Measurements from ENCODE around the gene CD300A.

Gene CD300A

DNA sequence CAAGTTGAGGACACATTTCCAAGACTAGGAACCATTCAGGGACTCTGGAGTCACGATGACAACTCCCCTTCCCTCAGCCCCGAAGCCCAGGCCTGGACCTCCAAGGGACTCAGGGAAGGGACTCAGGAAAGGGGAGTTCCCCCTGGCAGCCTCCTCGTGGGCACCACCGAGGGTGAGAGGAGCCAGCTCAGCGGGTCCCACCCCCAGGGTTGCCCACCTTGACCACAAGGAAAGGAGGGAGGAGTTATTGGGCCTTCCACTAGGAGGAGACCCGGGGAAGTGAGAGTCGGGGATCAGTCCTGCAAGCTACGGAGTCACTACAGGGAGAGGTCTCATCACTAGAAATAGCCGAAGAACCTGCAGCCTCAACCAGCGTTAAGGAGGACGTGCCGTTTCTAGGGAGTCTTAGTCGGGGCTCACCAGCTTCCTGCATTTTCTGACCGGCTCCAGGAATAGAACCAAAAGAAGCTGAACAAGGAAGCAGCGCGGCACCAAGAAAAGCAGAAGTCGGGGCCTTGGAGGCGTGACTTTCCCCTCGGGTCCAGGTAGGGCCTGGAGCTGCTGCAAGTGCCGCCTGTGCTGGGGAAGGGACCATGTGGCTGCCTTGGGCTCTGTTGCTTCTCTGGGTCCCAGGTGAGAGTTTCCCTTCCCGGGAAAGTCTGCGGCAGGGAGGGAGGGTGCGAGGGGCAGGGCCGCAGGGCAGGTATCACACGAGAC is at the start of gene CD300A:
Gene CD300A (plus strand): TSS at position 524 of the 717 bp plus-strand sequence. CDS start 70 bp downstream, at position 594.
- DNase-seq, result peak; percentile 25

DNA sequence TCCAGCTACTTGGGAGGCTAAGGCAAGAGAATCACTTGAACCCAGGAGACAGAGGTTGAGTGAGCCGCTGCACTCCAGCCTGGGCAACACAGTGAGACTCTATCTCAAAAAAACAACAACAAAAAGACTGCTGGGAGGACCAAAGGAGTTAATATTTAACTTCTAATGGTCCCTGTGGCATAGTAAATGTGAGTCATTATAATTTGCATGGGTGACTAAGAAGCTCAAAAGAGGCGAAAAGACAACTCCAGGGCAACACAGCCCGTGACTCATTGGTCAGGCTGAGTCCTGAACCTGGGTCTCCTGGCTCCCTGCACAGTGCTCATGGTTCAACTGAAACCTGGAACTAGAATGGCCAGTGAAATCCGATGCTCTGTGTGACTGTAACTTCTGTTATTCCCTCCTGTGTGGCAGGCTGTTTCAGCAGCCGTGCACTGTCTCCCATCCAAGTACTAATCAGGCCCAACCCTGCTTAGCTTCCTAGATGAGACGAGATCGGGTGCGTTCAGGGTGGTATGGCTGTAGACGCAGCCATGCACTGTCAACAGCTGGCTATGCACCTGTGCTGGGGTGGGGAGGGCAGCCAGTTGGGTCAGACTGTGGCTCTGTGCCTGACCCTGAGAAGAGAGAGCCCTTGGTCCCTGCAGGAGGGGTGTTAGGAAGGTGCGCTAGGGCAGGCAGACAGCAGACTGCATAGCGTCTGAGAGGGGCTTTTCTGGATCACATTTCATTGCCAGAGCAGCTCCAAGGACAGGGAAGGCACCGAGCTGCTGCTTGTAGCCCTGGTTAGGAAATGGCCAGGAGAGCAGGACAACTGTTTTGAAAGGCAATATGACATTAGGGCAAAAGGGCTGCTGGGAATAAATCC is 49.0 kb upstream of the CD300A start:
- DNase-seq, result peak; percentile 18

DNA sequence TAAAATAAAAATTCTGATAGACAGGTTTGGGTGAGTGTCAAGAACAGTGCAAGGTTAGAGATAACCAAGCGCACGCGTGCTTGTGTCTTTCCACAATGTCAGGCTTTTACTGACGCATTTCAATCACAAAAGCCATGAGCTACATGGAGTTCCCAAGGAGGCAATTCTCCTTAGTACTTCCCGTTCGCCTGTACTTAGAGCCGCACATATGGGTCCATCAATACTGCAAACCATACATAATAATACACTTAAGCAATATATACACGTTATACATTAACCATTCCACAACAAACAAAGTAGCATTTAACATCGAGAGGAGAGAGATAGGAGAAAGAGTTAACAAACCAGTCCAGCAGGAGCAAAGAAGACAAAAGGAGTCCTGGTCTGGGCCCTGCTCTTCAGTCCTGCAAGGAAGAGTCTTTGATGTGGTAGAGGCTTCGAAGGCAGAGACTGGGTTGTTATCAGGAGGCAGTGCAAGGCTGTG is 46.5 kb upstream of the CD300A start:
- no peak for DNase-seq

DNA sequence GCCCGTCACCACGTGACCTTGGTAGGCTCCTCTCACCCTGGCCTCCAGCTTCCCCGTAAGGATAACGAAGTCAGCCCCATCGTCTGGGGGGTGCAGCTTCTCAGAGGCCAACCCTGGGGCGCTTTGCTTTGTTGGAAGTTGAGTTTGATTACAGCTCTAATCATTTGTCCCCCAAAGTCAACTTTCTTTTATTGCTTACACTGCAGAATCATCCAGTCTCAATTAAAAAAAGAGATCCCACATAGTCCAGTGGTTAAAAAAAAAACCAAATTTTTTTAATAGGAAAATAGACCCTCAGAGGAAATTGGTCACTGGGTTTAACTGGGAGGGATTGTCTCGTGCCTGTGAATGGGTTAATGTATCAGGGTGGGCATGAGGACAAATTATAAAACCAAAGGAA is 42.3 kb upstream of the CD300A start:
- DNase-seq, result no peak

DNA sequence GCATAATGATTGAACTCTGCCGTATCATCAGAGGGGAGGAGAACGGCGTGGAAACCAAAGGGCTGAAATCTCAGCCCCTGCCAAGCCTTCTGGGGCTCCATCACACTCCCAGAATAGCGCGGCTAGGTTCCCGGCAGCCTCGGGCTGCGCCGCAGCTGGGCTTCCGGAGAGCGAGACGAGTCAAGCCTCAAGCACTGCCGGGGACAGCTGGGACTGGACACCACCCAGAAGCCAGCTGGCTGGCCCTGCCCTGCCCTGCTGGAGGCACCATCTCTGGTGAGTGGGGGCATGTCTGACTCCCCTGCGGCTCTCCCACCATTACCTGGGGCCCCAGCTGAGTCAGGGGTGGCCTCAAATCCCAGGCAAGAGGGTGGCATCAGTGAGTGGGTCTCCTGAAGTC is 41.8 kb upstream of the CD300A start:
- DNase-seq, result no peak

DNA sequence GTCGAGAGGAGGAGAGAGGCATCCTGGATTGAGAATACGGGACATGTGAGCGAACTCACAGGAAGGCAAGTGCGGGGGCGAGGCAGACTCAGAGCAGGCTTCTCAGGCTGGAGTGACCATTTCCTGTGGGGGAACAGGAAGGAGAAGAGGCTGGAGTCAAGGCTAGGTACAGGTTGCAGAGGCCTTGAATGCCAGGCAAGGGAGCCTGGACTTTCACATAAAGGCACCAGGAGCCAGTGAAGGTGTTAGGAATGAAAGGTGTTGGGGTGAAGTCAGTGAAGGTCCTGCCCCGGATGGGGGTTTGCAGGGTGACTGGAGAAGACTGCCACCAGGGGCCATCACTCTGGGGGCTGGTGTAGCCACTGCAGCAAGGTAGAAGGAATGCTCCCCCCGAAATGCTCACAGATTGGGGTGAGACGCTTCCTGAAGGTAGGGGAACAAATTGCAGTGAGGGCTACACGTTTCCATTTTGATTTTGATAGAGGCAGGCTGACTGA is 39.8 kb upstream of the CD300A start:
- DNase-seq, result no peak

DNA sequence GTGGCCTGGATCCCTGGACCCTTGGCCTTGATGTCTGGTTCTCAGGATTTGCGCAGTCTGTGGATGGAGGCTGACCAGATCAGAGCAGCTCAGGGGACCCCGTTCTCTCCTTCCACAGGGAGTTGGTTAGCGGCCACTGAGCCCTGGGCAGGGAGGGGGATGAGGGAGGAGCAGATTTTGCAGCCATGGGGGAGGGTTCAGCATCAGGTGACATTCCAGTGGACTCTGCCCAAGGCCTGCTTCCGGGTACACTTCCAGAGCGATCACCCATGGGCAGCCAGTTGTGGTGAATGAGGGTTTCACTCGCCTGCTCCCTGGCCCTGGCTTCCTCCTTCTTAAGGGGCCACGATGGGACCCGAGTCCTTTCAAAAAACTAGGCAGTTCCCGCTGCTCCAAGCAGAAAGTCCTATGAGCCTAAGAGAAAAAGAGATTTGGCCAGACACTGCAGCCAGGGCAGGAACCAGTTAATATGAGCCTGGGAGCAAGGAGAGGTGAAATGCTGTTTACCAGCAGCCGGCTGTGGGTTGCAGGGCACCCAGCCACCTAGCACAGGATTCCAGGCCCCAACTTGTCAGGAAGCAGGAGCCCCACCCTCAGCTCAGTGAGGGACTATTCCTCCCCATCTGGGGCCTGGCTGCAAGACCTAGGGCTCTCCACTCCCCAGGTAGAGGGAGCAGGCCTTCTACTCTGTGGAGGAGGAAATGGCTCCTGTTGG is 39.2 kb upstream of the CD300A start:
- no peak for DNase-seq

DNA sequence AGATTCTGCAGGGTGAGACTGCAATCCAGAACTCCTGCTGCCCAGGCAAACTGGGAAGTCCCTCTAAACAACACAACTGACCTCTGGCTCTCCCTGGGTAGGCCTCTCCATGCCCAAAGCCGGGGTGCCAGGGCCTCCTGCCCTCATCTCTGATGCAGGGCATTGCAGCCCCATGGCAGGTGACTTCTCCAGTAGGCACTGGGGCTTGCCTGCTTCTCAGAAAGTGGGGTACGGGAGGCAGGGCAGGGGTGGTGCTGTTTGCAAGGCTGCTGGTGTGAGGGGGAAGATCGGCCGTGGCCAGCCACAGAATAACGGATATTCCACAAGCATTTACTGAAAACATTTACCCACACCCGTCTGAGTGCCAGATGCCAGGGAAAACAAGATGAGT is 38.7 kb upstream of the CD300A start:
- DNase-seq, result no peak

DNA sequence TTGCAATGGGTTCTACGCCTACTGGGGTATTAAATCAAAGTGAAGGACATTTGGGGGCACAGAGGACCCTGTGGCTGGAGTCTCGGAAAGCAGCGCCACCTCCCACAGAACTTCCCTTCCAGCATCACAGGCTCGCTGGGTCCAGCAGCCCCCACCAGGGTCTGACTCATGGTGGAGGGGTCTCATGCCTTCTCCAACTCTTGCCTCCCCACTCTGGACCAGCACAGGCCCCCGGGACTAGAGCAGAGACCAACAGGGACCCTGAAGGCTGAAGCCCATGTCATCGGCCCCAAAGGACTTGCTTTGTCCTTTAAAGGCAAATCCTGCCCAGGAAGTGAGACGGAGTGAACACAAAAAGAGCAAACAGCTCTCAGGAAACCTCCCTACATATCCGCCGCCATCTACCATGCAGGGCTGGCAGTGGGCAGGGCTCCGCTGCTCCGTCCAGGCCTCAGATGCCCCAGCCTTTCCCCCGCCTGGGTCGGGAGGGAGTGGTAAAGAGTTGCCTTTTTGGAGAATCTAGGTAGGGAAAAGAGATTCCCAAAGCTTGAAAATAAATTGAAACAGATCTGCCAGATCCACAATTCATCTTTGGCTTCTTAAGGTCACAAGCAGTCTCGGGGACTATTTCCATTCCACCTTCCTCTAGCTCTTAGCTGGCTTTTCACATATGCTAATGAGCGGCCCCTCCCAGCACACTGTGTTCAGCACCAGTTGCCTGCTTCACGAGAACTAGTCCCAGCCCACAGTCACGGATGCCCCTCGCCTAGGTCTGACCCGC is 36.6 kb upstream of the CD300A start:
- DNase-seq, result no peak

DNA sequence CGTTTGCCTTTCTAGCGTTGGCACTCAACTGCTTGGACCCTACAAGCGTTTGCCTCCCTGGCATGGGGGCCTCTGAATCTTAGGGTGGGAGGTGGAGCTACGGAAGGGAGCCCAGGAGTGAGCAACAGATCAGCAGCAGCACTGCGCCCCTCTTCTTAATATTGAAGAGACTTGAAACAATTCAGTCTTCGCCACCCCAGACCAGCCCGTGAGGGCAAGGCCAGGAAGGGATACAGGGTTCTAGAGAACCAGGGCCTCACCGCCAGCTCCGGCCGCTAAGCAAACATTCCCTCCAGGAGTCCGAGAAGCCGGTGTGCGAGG is 36.1 kb upstream of the CD300A start:
- no peak for DNase-seq

DNA sequence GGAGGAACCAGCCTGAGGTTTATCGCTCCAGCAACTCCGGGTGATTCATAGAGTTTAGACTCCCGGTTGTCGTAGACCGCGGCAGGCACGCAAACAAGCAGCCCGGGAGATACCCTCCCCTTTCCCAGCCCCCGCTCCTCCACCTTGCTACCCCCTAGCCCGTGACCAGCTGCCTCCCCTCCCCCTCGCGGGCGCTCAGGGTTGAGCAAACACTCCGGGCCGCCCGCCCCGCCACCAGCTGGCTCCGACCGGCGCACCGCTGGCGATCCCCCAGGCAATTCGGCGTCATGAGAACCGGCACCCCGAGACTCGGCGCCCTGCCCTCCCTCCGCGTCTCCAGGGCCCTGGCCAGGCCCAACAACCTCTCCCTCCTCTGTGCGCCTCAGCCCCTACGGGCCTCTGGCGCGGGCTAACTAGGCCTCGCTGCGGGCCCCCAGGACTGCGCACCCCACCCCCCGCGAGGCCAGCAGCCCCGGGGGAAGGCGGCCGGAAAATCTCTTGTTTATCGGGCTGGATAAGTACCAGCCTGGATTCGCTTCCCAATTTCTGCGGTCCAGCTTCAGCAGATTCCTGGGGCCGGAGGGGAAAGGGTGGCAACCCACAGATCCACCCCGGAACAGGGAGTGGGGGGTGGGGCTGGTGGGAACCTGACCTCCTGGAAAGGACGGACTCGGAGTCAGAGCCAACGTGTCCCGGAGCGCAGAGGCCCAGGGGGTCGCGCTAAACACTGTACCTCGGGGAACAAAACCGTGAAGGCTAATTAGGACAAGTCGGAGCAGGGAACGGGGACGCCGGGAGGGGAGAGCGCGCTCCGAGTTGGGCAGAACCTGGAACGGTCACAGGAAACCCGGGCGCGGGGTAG is 35.5 kb upstream of the CD300A start:
- DNase-seq, result no peak

DNA sequence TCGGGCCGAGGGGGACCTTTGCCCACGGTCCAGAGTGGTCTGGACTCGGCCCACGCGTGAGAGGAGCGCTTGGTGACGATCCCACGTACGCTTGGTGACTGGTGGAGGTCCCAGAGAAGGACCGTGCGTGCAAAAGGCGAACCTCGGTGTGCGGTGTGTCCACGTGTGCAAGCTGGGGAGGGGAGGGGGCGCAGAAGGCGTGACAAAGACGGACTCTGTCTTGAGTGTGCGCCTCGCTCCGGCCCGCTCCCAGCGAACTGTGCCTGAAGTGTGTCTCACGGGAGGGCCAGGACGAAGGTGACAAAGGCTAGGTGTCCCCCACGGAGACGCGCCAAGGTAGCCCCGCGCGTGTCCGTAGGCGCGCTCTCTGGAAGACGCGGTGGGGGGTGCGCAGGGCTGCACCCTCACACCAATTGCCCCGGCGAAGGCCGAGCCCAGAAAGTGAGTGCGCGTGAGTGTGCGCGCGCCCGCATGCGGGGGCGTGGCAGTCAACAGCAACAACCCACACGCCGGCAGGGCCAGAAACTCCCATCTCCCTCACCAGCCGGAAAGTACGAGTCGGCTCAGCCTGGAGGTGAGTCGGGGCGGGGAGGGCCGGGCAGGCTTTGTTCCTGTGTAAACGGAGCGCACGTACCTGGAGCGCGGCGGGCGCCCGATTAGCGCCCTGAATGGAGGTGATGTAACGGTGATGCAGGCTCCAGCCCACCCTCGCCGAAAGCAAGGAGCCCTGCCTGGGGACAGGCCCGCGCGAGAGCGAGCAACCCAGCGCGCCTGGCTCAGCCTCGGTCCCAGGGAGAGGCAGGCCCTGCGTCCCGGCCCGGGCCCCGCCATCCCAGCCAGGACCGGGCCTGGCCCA is 34.6 kb upstream of the CD300A start, which contains the start of gene GPRC5C:
Gene GPRC5C (plus strand): TSS at position 521 of the 856 bp plus-strand sequence. CDS start 7,689 bp downstream, outside the sequence.
- DNase-seq, result peak; percentile 60

DNA sequence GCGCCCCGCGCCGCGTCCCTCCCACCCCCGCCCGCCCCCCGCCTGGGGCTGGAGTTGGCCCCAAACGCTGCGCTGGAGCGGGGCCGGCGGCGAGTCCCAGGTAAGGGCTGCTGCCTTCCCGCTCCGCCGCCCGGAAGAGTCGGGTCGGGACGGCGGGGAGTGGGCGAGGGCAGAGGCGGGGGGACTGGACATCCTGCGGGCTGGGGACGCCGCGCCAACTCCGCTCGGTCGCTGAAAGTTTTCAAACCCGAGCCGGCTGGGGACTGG is 34.1 kb upstream of the CD300A start:
- no peak for DNase-seq

DNA sequence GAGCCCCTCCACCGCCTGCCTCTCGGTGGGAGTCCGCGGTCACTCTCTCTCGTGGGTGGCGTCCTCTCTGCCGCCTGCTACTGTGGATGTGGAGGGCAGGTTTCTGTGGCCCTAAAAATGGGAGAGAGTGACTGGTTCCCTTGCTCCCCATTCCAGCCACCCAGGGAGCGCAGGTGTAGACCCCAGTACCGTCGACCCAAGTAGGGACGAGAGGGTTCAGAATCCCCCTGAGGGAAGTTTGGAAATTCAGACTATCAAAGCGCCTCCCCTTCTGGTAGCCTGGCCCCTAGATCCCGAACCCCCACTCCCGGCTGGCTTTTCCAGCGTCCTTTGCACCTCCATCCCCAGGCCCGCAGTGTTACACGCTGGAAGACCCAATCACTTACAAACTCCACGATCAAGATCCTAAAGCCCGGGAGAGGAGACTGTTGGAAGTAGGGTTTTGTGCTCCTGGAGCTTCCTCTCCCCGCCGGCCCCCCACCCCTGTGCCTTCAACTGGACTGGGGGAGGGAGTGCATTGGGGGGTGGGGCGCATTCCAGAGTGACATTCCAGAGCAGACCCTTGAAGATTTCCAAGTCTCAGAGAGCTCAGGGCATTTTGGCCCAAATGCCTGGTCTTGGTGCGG is 33.6 kb upstream of the CD300A start:
- DNase-seq, result no peak

DNA sequence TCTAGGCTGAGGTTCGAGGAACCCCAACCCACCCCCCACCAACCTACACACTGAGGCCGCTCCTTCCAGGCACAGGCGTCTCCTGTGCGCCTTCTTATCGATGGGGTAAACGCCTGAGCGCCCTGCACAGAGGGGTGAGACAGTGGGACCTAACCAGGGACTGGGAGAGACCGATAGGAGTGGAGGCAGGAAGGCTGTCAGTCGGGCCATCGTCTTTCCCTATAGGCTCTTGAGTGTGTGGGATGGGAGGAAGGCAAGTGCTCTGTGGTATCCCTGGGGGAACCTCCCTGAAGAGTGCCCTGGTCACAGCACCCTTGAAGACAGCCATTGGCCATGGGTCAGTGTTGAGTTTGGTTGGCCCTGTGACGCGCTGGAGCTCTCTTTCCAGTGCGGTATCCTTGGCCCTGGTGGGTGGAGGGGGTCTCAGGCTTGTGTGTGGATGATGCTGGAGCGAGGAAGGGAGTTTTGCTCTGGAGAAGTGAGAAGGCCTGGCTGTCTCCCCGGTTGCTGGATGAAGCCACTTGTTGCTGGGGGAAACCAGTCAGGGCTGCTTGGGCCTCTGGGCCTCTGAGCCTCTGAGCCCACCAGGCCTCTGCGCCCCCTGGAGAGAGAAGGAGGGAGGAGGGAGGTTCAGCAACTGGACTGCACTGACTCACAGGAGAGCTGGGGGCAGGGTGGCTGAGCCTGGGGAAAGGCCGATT is 32.9 kb upstream of the CD300A start:
- DNase-seq, result no peak

DNA sequence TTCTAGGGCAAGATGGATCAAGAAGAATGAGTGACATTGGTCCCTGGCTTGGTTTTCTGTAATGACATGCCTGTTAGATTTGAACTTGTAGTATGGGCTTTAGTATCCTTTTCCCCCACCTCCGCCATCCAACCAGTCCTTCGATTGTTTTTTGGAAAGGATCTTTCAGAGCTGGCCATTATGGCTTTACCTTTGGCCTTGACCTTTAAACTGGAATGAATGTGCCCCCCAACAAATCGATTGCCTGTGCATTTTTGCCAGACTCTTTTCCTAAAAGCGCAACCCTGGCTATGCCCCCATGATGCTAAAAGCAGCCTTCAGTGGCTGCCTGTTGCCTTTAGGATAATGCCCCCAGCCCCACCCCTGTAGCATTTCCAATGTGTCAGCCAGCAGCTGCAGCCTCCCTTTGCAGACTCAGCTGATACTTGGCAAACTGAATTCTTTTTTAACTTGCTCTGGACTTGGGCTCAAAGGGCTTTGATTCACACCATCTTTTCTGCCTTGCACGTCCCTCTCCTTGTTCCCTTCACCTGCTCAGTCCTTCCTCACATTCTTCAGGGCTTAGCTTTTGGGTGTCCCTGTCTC is 30.6 kb upstream of the CD300A start:
- DNase-seq, result no peak

DNA sequence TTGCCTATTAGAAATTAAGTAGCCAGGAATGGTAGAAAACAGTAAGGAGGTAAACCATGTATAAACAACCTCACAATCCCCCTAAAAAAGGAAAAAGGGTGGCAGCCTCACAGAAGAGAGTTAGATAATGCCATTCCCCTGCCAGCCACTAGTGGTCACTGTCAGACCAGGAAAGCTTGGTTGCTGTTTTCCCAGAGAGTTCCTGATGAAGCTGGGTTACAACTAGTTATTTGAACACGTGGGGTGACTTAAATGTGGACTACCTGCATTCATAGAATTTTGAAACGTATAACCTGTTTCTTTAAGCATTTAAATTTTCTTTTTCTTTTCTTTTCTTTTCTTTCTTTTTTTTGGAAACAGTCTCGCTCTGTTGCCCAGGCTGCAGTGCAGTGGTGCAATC is 28.7 kb upstream of the CD300A start:
- peak; percentile 22 for DNase-seq

DNA sequence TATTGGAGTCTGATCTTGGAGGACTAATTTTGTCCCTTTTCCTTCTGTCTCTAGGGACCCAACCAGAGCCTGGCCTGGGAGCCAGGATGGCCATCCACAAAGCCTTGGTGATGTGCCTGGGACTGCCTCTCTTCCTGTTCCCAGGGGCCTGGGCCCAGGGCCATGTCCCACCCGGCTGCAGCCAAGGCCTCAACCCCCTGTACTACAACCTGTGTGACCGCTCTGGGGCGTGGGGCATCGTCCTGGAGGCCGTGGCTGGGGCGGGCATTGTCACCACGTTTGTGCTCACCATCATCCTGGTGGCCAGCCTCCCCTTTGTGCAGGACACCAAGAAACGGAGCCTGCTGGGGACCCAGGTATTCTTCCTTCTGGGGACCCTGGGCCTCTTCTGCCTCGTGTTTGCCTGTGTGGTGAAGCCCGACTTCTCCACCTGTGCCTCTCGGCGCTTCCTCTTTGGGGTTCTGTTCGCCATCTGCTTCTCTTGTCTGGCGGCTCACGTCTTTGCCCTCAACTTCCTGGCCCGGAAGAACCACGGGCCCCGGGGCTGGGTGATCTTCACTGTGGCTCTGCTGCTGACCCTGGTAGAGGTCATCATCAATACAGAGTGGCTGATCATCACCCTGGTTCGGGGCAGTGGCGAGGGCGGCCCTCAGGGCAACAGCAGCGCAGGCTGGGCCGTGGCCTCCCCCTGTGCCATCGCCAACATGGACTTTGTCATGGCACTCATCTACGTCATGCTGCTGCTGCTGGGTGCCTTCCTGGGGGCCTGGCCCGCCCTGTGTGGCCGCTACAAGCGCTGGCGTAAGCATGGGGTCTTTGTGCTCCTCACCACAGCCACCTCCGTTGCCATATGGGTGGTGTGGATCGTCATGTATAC is 26.5 kb upstream of the CD300A start:
- no peak for DNase-seq

Data from activated CD4-positive, alpha-beta T cell treated with anti-CD3 and anti-CD28 coated beads, Interleukin-10, Interleukin-2, amounts not matched to agents 100 ng/mL and 50 ng/mL, durations not matched to agents 16 hours and 8 hours (primary cell).